H9 (cell line): ENCODE measurements around the gene DOK6. TPM values are rescaled to one million over a fixed set of nuclear protein-coding genes. Genes with fewer than 3 reads are reported as not detected.

Experiments used
- DNase-seq: peaks from one replicate; pipeline ENCODE4 v3.0.0-alpha.2; 2017
- H2AFZ ChIP-seq: one replicate; pipeline ENCODE4 v1.6.1; 2013; ENCODE audit warnings: mild to moderate bottlenecking, low read length, control low read depth, moderate library complexity
- H2AK5ac ChIP-seq: 2 replicates; pipeline ENCODE4 v1.6.1; 2013; ENCODE audit warnings: low read length, control low read depth, mixed read lengths; ENCODE audit not compliant: insufficient read length
- H2BK120ac ChIP-seq: one replicate; pipeline ENCODE4 v1.6.1; 2013; ENCODE audit warnings: low read depth, mild to moderate bottlenecking, low read length, control low read depth, inconsistent platforms; ENCODE audit not compliant: poor library complexity, severe bottlenecking
- H2BK12ac ChIP-seq: 2 replicates; pipeline ENCODE4 v1.6.1; 2013; ENCODE audit warnings: low read length, control low read depth, mixed read lengths, low read depth; ENCODE audit not compliant: insufficient read length
- H2BK15ac ChIP-seq: 2 replicates; pipeline ENCODE4 v1.6.1; 2013; ENCODE audit warnings: low read depth, low read length, control low read depth
- H2BK20ac ChIP-seq: one replicate; pipeline ENCODE4 v1.6.1; 2013; ENCODE audit warnings: low read depth, mild to moderate bottlenecking, low read length, control low read depth, inconsistent platforms; ENCODE audit not compliant: poor library complexity, severe bottlenecking
- H2BK5ac ChIP-seq: 2 replicates; pipeline ENCODE4 v1.6.1; 2013; ENCODE audit warnings: low read length, control low read depth, mixed read lengths; ENCODE audit not compliant: insufficient read length
- H3K14ac ChIP-seq: 2 replicates; pipeline ENCODE4 v1.6.1; 2013; ENCODE audit warnings: low read length, control low read depth; ENCODE audit not compliant: insufficient read depth
- H3K18ac ChIP-seq: 2 replicates; pipeline ENCODE4 v1.6.1; 2013; ENCODE audit warnings: low read depth, mild to moderate bottlenecking, mixed read lengths, low read length, control low read depth; ENCODE audit not compliant: insufficient read length
- H3K23ac ChIP-seq: 2 replicates; pipeline ENCODE4 v1.6.1; 2013; ENCODE audit warnings: low read length, control low read depth, mixed read lengths, low read depth; ENCODE audit not compliant: insufficient read length
- H3K23me2 ChIP-seq: 2 replicates; pipeline ENCODE4 v1.6.1; 2013; ENCODE audit warnings: low read depth, mild to moderate bottlenecking, mixed read lengths, low read length, control low read depth; ENCODE audit not compliant: insufficient read length, poor library complexity, severe bottlenecking
- H3K27ac ChIP-seq: 2 replicates; pipeline ENCODE4 v1.5.1; 2013; ENCODE audit warnings: low read length, control low read depth, mixed read lengths, low read depth; ENCODE audit not compliant: insufficient read length
- H3K27me3 ChIP-seq: 2 replicates; pipeline ENCODE4 v1.6.1; 2013; ENCODE audit warnings: low read length, control low read depth, inconsistent platforms; ENCODE audit not compliant: insufficient read depth
- H3K4ac ChIP-seq: 2 replicates; pipeline ENCODE4 v1.6.1; 2013; ENCODE audit warnings: low read depth, mild to moderate bottlenecking, control low read depth, inconsistent platforms, low read length, moderate library complexity
- H3K4me1 ChIP-seq: 2 replicates; pipeline ENCODE4 v1.6.1; 2013; ENCODE audit warnings: low read length, control low read depth, inconsistent platforms; ENCODE audit not compliant: insufficient read depth
- H3K4me2 ChIP-seq: 2 replicates; pipeline ENCODE4 v1.6.1; 2013; ENCODE audit warnings: low read length, control low read depth, mixed read lengths; ENCODE audit not compliant: insufficient read length, insufficient read depth
- H3K56ac ChIP-seq: 2 replicates; pipeline ENCODE4 v1.6.1; 2013; ENCODE audit warnings: low read depth, mild to moderate bottlenecking, mixed read lengths, low read length, control low read depth; ENCODE audit not compliant: insufficient read length
- H3K79me1 ChIP-seq: 2 replicates; pipeline ENCODE4 v1.6.1; 2013; ENCODE audit warnings: low read depth, mild to moderate bottlenecking, moderate library complexity, low read length, control low read depth, inconsistent platforms; ENCODE audit not compliant: insufficient read depth, poor library complexity, severe bottlenecking
- H3K79me2 ChIP-seq: 2 replicates; pipeline ENCODE4 v1.6.1; 2013; ENCODE audit warnings: low read length, control low read depth, inconsistent platforms; ENCODE audit not compliant: insufficient read depth
- H3K9ac ChIP-seq: 2 replicates; pipeline ENCODE4 v1.6.1; 2013; ENCODE audit warnings: low read length, control low read depth, mixed read lengths; ENCODE audit not compliant: insufficient read length; ENCODE audit errors: extremely low read depth
- H3K9me3 ChIP-seq: one replicate; pipeline ENCODE4 v1.6.1; 2013; ENCODE audit warnings: low read depth, low read length, inconsistent platforms; ENCODE audit not compliant: control insufficient read depth
- H3T11ph ChIP-seq: one replicate; pipeline ENCODE4 v1.6.1; 2013; ENCODE audit warnings: mild to moderate bottlenecking, low read length, control low read depth, inconsistent platforms
- H4K20me1 ChIP-seq: one replicate; pipeline ENCODE4 v1.6.1; 2013; ENCODE audit not compliant: control insufficient read depth, insufficient read length, insufficient read depth
- H4K5ac ChIP-seq: 2 replicates; pipeline ENCODE4 v1.6.1; 2013; ENCODE audit warnings: low read depth, mild to moderate bottlenecking, mixed read lengths, low read length, control low read depth; ENCODE audit not compliant: insufficient read length
- H4K8ac ChIP-seq: replicated peaks from 2 replicates; pipeline ENCODE4 v1.6.1; 2013; ENCODE audit warnings: low read length, control low read depth, mixed read lengths, low read depth; ENCODE audit not compliant: insufficient read length
- H4K91ac ChIP-seq: 2 replicates; pipeline ENCODE4 v1.6.1; 2013; ENCODE audit warnings: low read depth, mild to moderate bottlenecking, moderate library complexity, mixed read lengths, low read length, control low read depth; ENCODE audit not compliant: insufficient read length
- H3K27ac Mint-ChIP-seq, 3 experiments: 2 replicates in 2 of 3; 3 replicates in 1 of 3; pipeline ENCODE4 v1.8.0; 2020 to 2021; ENCODE audit warnings: mixed read lengths in 3 of 3, mild to moderate bottlenecking in 1 of 3, moderate library complexity in 1 of 3
- H3K27me3 Mint-ChIP-seq: 2 replicates; pipeline ENCODE4 v1.8.0; 2021; ENCODE audit warnings: low read depth, mild to moderate bottlenecking, moderate library complexity, mixed read lengths
- H3K36me3 Mint-ChIP-seq, 3 experiments: 2 replicates in 2 of 3; 3 replicates in 1 of 3; pipeline ENCODE4 v1.8.0; 2020 to 2021; ENCODE audit warnings: low read depth in 3 of 3, mixed read lengths in 3 of 3; ENCODE audit not compliant: insufficient read depth in 1 of 3
- H3K4me1 Mint-ChIP-seq, 2 experiments: 2 replicates each; pipeline ENCODE4 v1.8.0; 2020; ENCODE audit warnings: mixed read lengths in 2 of 2
- H3K4me3 Mint-ChIP-seq, 2 experiments: 2 replicates in 1 of 2; 3 replicates in 1 of 2; pipeline ENCODE4 v1.8.0; 2020 to 2021; ENCODE audit warnings: mild to moderate bottlenecking in 2 of 2, mixed read lengths in 2 of 2, moderate library complexity in 1 of 2
- H3K9me3 Mint-ChIP-seq, 2 experiments: 2 replicates in 1 of 2; 3 replicates in 1 of 2; pipeline ENCODE4 v1.8.0; 2020; ENCODE audit warnings: mild to moderate bottlenecking in 2 of 2, mixed read lengths in 2 of 2, moderate library complexity in 1 of 2
- WGBS: extraction: QIAGEN DNeasy Blood & Tissue Kit; methylation state at CpG from one replicate; pipeline ENCODE4 v1.1.7; 2013; ENCODE audit warnings: missing lambda C conversion rate, low lambda C conversion rate, mixed read lengths; ENCODE audit not compliant: insufficient read length; ENCODE audit errors: extremely low coverage; 5-methylcytosine and 5-hydroxymethylcytosine counted together
- total RNA-seq: library from RNA; stranded (reverse); gene quantifications from 2 replicates; pipeline ENCODE4 v1.2.1, GENCODE V29; 2021
- TF ChIP-seq, protein P1 (sequence below): fragments of 200-600 bp; sonication (generic); conservative IDR thresholded peaks from 3 replicates; pipeline ENCODE4 v1.8.0; 2021; ENCODE audit warnings: antibody characterized with exemption, mild to moderate bottlenecking

The DOK6 gene
- total RNA-seq, 1 experiment from 2014 or later, result 0.20 TPM

DNA sequence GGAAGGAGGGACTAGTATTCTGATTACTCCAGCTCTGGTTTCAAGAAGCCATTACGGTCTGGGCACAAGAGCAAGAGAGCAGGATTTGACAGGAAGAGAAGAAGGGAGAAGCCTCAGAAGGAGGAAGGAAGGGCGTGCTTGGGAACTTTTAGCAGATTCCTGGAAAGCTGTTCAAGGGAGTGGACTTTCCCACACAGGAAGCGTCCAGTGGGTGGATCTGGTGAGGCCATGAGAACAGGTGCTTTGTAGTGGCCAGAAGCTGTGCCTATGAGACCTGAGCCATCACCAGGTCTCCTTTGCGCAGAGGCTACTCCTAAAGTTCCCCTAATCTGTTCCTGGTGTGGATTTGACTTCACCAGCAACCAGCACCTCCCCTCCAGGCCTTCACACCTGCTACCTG, 484.7 kb downstream of the DOK6 start:
- peak overlapping the region in 1 of 3 experiments; percentile 16; a peak in 1 of 7 replicates for H3K27ac Mint-ChIP-seq
- Histone ChIP-seq H2BK15ac (no peak overlapping the region), H2BK12ac (no peak overlapping the region), H3K27me3 (no peaks in the 10 kb centered on the region), H2AK5ac (no peak overlapping the region), H4K5ac (no peak overlapping the region), H3K23me2 (no peaks in the 10 kb centered on the region), H3K4me2 (no peak overlapping the region), H3K27ac (no peak overlapping the region), H3K56ac (no peak overlapping the region), H3K4ac (no peak overlapping the region), H2BK120ac (no peak overlapping the region), H3K79me2 (no peaks in the 10 kb centered on the region), H4K20me1 (no peaks in the 10 kb centered on the region), H3K9ac (no peak overlapping the region), H2BK20ac (no peak overlapping the region), H3T11ph (no peak overlapping the region), H3K18ac (peak overlapping the region; percentile 75), H4K91ac (no peak overlapping the region), H4K8ac (no peak overlapping the region), H3K9me3 (no peaks in the 10 kb centered on the region), H3K23ac (peak overlapping the region; percentile 79), H2AFZ (no peak overlapping the region), H3K79me1 (no peaks in the 10 kb centered on the region), H3K4me1 (no peaks in the 10 kb centered on the region; the same call in 1 of the 2 replicates), H2BK5ac (no peak overlapping the region), H3K14ac (no peak overlapping the region)
- WGBS, result no CpG with 5 or more reads among the region's 4 CpGs
- no peak overlapping the region for H3K4me3 Mint-ChIP-seq
- TF ChIP-seq, protein P1, sequence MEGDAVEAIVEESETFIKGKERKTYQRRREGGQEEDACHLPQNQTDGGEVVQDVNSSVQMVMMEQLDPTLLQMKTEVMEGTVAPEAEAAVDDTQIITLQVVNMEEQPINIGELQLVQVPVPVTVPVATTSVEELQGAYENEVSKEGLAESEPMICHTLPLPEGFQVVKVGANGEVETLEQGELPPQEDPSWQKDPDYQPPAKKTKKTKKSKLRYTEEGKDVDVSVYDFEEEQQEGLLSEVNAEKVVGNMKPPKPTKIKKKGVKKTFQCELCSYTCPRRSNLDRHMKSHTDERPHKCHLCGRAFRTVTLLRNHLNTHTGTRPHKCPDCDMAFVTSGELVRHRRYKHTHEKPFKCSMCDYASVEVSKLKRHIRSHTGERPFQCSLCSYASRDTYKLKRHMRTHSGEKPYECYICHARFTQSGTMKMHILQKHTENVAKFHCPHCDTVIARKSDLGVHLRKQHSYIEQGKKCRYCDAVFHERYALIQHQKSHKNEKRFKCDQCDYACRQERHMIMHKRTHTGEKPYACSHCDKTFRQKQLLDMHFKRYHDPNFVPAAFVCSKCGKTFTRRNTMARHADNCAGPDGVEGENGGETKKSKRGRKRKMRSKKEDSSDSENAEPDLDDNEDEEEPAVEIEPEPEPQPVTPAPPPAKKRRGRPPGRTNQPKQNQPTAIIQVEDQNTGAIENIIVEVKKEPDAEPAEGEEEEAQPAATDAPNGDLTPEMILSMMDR, result no peak
- no peaks in the 10 kb centered on the region for H3K27me3 Mint-ChIP-seq
- H3K36me3 Mint-ChIP-seq, result peaks cover 0 to 3% (median under 1%) of the 10 kb centered on the region in 3 experiments; a peak in 2 of 7 replicates
- no peak for DNase-seq
- no peaks in the 10 kb centered on the region for H3K9me3 Mint-ChIP-seq
- H3K4me1 Mint-ChIP-seq, result peaks cover 11 to 22% of the 10 kb centered on the region in 2 experiments
